Activated T-cell treated with anti-CD3 and anti-CD28 coated beads, Interleukin-2, amount 50 U/mL, for 24 hours (primary cell): ENCODE results near the gene C5.

Experiments used
- DNase-seq: peaks from one replicate; pipeline ENCODE4 v3.0.0-alpha.2; 2020
- H3K27ac Mint-ChIP-seq: 2 replicates; pipeline ENCODE4 v1.8.0; 2020; ENCODE audit warnings: mild to moderate bottlenecking, mixed read lengths
- H3K27me3 Mint-ChIP-seq: 2 replicates; pipeline ENCODE4 v1.8.0; 2020; ENCODE audit warnings: mixed read lengths
- H3K36me3 Mint-ChIP-seq: 2 replicates; pipeline ENCODE4 v1.8.0; 2020; ENCODE audit warnings: low read depth, mixed read lengths
- H3K4me1 Mint-ChIP-seq: 2 replicates; pipeline ENCODE4 v1.8.0; 2020; ENCODE audit warnings: low read depth, mixed read lengths
- H3K4me3 Mint-ChIP-seq: 2 replicates; pipeline ENCODE4 v1.8.0; 2020; ENCODE audit warnings: mild to moderate bottlenecking, moderate library complexity, mixed read lengths
- H3K9me3 Mint-ChIP-seq: 2 replicates; pipeline ENCODE4 v1.8.0; 2020; ENCODE audit warnings: mixed read lengths

C5 gene

GRCh38 chr9:120924698-120925534, 125.2 kb downstream of the C5 start:
- Mint-ChIP-seq H3K4me3 (peak overlapping the region; percentile 98), H3K27ac (peak overlapping the region; percentile 98), H3K36me3 (peaks cover 82% of the 10 kb centered on the region), H3K4me1 (peaks cover 77% of the 10 kb centered on the region), H3K27me3 (no peaks in the 10 kb centered on the region), H3K9me3 (no peaks in the 10 kb centered on the region)
- peak; percentile 69 for DNase-seq

GRCh38 chr9:120923620-120924328, 126.3 kb downstream of the C5 start:
- Mint-ChIP-seq H3K9me3 (no peaks in the 10 kb centered on the region), H3K27me3 (no peaks in the 10 kb centered on the region), H3K4me3 (peak overlapping the region; percentile 98), H3K27ac (peak overlapping the region; percentile 98), H3K4me1 (peaks cover 80% of the 10 kb centered on the region), H3K36me3 (peaks cover 90% of the 10 kb centered on the region)
- DNase-seq, result no peak

GRCh38 chr9:120922404-120923195, 127.5 kb downstream of the C5 start:
- H3K4me1 Mint-ChIP-seq, result peaks cover 81% of the 10 kb centered on the region
- no peak for DNase-seq
- peak overlapping the region; percentile 98 for H3K4me3 Mint-ChIP-seq
- H3K36me3 Mint-ChIP-seq, result peaks cover 91% of the 10 kb centered on the region
- H3K27ac Mint-ChIP-seq, result peak overlapping the region; percentile 98
- no peaks in the 10 kb centered on the region for H3K27me3 Mint-ChIP-seq
- no peaks in the 10 kb centered on the region for H3K9me3 Mint-ChIP-seq

DNA sequence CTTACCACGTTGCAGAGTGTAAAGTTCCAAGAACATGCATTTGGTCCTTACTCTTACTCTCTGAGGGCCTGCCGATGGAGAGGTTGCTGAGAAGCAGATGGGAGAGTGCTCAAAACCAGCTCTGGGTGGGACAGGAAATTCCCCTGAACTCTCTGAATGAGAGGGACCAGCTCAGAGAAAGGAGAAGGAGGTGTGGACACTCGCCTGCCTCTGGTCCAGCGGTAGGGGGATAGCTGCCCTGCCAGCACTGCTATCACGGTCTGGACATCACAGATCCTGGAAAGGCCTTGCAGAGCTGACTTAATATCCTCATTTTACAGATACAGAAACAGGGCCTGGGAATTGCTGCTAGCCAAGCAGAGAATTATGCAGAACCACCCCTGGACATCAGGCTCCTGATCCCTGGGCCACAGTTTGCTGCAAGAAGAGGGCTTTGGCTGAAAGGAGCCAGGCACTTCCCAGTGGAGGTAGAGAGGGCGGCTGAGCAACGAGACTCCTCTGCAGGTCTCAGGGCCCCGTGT, 128.4 kb downstream of the C5 start:
- Mint-ChIP-seq H3K9me3 (no peaks in the 10 kb centered on the region), H3K4me3 (peak overlapping the region; percentile 98), H3K27me3 (no peaks in the 10 kb centered on the region), H3K27ac (peak overlapping the region; percentile 98), H3K36me3 (peaks cover 97% of the 10 kb centered on the region), H3K4me1 (peaks cover 81% of the 10 kb centered on the region)
- peak; percentile 44 for DNase-seq

DNA sequence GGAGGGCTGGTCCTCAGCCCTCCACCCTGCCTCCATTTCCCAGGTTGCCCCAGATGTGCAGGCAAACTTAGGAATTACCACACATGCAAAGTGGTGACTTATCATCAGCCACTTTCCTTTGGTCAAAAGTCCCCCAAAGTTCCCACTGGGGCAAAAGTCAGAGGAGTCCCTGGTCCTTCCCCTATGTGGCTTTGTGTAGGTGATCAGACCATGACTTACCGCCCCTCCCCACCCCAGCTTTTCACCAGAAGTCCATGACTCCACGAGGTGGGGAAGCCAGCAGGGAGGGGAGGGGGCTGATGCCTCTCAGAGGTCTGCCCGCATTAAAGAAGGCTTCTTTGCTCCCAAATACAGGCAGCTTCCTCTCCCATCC, 129.3 kb downstream of the C5 start:
- no peaks in the 10 kb centered on the region for H3K27me3 Mint-ChIP-seq
- H3K9me3 Mint-ChIP-seq, result no peaks in the 10 kb centered on the region
- peak overlapping the region; percentile 98 for H3K27ac Mint-ChIP-seq
- H3K4me3 Mint-ChIP-seq, result peak overlapping the region; percentile 98
- peak; percentile 59 for DNase-seq
- H3K36me3 Mint-ChIP-seq, result peaks cover 98% of the 10 kb centered on the region
- H3K4me1 Mint-ChIP-seq, result peaks cover 83% of the 10 kb centered on the region

DNA sequence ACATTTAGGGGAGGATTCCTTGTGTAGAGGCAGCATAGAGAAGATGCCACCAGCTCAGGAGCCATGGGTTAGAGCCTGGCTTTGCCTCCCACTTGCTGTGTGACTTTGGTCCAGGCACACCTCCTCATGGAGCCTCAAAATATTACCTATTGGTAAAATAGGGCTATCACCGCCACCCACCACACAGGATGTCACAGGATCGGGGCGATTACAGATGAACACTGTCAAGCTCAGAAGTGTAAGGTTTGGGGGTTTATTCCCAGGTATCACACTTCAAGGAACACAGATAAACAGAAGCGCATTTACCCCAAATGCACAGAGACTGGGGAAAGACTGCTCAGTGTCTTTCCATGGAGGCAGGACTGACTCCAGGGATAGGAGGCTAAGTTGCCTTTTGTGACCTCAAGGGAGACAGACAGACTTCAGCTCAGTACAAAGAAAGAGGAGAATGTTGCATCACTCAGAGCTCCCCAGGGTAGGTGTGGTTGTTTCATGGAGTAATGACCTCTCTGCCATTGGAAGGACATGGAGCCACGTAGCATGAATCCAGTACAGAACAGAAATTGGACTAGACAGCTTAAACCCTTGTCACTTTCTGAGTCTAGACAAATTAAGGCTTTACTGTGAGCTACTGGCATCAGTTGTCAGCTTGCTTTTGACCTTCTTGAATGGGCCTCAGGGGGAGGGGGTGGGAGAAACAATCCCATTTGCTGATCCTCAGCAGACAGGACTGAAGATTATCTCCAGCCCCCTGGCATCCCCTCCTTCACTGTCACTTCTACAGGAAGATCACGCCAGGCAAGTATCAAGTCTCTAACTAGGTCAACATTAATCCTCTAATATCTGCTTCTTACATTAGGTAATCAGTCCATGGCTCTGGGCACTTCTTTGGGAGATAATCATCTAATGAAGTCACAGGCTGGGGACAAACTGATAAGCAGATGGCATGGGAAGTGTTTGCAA, 130.0 kb downstream of the C5 start:
- DNase-seq, result peak; percentile 33
- H3K36me3 Mint-ChIP-seq, result peaks cover 97% of the 10 kb centered on the region
- H3K4me3 Mint-ChIP-seq, result peak overlapping the region; percentile 98
- no peaks in the 10 kb centered on the region for H3K9me3 Mint-ChIP-seq
- no peaks in the 10 kb centered on the region for H3K27me3 Mint-ChIP-seq
- peak overlapping the region; percentile 98 for H3K27ac Mint-ChIP-seq
- peaks cover 84% of the 10 kb centered on the region for H3K4me1 Mint-ChIP-seq

GRCh38 chr9:120918931-120919842, 130.9 kb downstream of the C5 start:
- Mint-ChIP-seq H3K4me3 (peak overlapping the region; percentile 98), H3K27me3 (no peaks in the 10 kb centered on the region), H3K4me1 (peaks cover 90% of the 10 kb centered on the region), H3K9me3 (no peaks in the 10 kb centered on the region), H3K27ac (peak overlapping the region; percentile 98), H3K36me3 (peaks cover 97% of the 10 kb centered on the region)
- peak; percentile 32 for DNase-seq

GRCh38 chr9:120917929-120918762, 131.9 kb downstream of the C5 start:
- Mint-ChIP-seq H3K36me3 (peaks cover 97% of the 10 kb centered on the region), H3K9me3 (no peaks in the 10 kb centered on the region), H3K27ac (peak overlapping the region; percentile 98), H3K4me1 (peaks cover 91% of the 10 kb centered on the region), H3K27me3 (no peaks in the 10 kb centered on the region), H3K4me3 (peak overlapping the region; percentile 98)
- DNase-seq, result no peak

DNA sequence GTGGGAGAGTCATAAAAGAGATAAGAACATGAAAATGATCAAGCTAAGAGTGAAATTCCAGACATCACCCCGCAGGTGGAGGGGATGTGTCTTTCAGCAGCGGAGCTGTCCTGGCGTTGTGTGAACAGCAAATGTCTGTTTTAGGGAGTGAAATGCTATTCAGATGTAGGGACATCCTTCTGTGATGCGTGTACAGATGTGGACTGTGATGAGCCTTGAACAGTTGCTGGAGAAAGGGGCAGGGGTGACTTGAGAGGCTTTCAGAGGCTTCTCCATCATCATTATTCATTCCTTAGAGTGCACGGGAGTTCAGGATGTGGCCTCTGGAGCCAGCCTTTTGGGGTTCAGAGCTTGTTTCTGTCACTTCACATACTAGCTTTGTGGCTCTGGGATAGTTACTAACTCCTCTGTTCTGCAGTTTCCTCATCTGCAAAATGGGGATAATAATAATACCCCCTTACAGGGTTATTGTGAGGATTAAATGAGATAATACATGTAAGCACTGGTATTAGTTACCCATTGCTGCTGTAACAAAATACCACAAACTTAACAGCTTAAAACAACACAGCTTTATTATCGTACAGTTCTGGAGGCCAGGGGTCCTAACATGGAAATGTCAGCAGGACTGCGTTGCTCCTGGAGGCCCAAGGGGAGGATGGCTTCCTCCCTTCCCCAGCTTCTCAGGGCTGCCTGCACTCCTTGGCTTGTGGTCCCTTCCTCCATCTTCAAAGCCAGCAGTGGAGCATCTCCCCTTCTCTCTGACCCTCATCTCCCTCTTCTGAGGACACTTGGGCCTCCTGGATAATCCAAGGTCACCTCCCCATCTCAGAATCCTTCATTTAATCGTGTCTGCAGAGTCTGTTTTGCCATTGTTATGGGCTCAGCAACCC, 132.8 kb downstream of the C5 start:
- Mint-ChIP-seq H3K4me1 (peaks cover 92% of the 10 kb centered on the region), H3K27ac (peak overlapping the region; percentile 90), H3K27me3 (no peaks in the 10 kb centered on the region), H3K36me3 (peaks cover 97% of the 10 kb centered on the region), H3K9me3 (no peaks in the 10 kb centered on the region), H3K4me3 (peak overlapping the region; percentile 58)
- DNase-seq, result no peak

DNA sequence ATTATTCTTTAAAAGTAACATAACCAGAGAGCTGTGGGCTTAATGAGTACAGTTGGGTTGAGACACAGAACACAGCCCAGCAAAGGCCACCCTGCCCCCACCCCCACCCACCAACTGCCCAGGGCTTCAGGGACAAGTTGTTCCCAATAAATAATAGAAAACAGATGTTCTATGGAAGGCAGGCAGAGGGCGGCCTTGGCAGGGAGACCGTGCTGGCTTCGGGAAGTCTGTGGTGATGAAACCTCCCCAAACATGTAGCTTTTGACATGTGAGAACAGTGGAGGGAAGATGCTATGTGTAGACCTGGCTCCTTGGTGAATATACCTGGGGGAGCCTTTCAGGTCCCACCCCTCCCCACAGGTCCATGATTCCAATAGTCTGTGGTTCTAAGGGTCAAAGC, 133.5 kb downstream of the C5 start:
- no peaks in the 10 kb centered on the region for H3K27me3 Mint-ChIP-seq
- H3K4me3 Mint-ChIP-seq, result peak overlapping the region; percentile 58
- H3K36me3 Mint-ChIP-seq, result peaks cover 97% of the 10 kb centered on the region
- H3K9me3 Mint-ChIP-seq, result no peaks in the 10 kb centered on the region
- H3K27ac Mint-ChIP-seq, result peak overlapping the region; percentile 90
- DNase-seq, result no peak
- H3K4me1 Mint-ChIP-seq, result peaks cover 92% of the 10 kb centered on the region

DNA sequence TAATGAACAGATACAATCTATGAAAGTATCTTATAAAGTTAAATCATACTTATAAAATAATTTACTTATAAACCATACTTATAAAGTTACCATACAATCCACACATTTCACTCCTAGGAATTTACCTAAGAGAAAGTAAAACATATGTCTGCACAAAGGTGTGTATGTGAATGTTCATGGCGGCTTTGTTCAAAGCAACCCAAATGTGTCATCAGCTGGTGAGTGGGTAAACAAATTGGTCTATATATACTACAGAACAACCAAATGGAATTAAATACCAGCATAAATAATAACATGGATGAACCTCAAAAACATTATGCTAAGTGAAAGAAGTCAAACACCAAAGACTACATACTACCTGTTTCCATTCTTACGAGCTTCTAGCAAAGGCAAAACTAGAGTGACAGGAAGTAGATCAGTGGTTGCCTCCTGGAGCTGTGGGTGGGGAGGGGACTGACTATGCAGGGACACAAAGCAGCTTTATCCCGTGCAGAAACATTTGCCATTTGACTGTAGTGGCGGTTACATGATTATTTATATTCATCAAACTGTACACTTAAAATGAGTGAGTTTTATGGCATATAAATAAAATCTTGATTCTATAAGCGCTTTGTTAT, 134.1 kb downstream of the C5 start:
- Mint-ChIP-seq H3K27ac (peak overlapping the region; percentile 90), H3K9me3 (peaks cover 2% of the 10 kb centered on the region), H3K4me3 (peak overlapping the region; percentile 58), H3K36me3 (peaks cover 97% of the 10 kb centered on the region), H3K4me1 (peaks cover 92% of the 10 kb centered on the region), H3K27me3 (no peaks in the 10 kb centered on the region)
- DNase-seq, result peak; percentile 45
